K562 (cell line): ENCODE data around the gene CPSF2. TPM values are rescaled to one million over a fixed set of nuclear protein-coding genes. Genes with fewer than 3 reads are reported as not detected.

ENCODE experiments used
- ARID1B ChIP-seq: fragments of 450-650 bp; IDR thresholded peaks from 2 replicates; pipeline ENCODE4 v1.6.1; 2016; ENCODE audit warnings: antibody characterized with exemption, mild to moderate bottlenecking, inconsistent platforms
- DDX20 ChIP-seq: fragments of 450-650 bp; IDR thresholded peaks from 2 replicates; pipeline ENCODE4 v1.6.1; 2016; ENCODE audit warnings: missing genetic modification characterization, low read depth, mild to moderate bottlenecking, missing compliant biosample characterization, moderate library complexity
- DNMT1 ChIP-seq: fragments of 450-650 bp; IDR thresholded peaks from 2 replicates; pipeline ENCODE4 v1.6.1; 2016; ENCODE audit warnings: antibody characterized with exemption, mild to moderate bottlenecking
- DPF2 ChIP-seq: fragments of 450-650 bp; IDR thresholded peaks from 2 replicates; pipeline ENCODE4 v1.6.1; 2016
- FOSL1 ChIP-seq: fragments of 200-800 bp; sonication (Bioruptor generic); conservative IDR thresholded peaks from 2 replicates; pipeline ENCODE4 v1.6.1; 2016; ENCODE audit warnings: missing genetic modification characterization, missing compliant biosample characterization
- GTF2F1 ChIP-seq: IDR thresholded peaks from 2 replicates; pipeline ENCODE4 v1.6.1; 2011; ENCODE audit warnings: low read depth, low read length, improper control_type of control experiment
- KAT2B ChIP-seq: IDR thresholded peaks from one replicate; pipeline ENCODE4 v1.6.1; 2012; ENCODE audit warnings: low read depth, mild to moderate bottlenecking, control low read depth, inconsistent platforms, low read length, moderate library complexity
- NCOA4 ChIP-seq: fragments of 450-650 bp; IDR thresholded peaks from 2 replicates; pipeline ENCODE4 v1.6.1; 2018; ENCODE audit warnings: mild to moderate bottlenecking; ENCODE audit not compliant: partially characterized antibody
- NONO ChIP-seq, 2 experiments: fragments of 200-400 bp in 1 of 2; fragments of 450-650 bp in 1 of 2; formaldehyde crosslinking in 1 of 2; IDR thresholded peaks; 2 replicates each; pipeline ENCODE4 v1.6.1; 2017; ENCODE audit warnings: low read depth in 2 of 2, mild to moderate bottlenecking in 2 of 2, moderate library complexity in 2 of 2, low read length in 1 of 2
- ZNF311 ChIP-seq: fragments of 250-450 bp; sonication (Bioruptor Pico); IDR thresholded peaks from 2 replicates; pipeline ENCODE4 v1.4.0; 2020; ENCODE audit warnings: mild to moderate bottlenecking, moderate library complexity
- polyA plus RNA-seq, 8 experiments: library from polyadenylated mRNA; depleted of rRNA in 4 of 8; stranded (reverse) in 5 of 8; unstranded in 3 of 8; fragments of >200 nt; fragmentation: Nextera tagmentation in 2 of 8; fragmentation: Illumina TruSeq in 1 of 8; extraction: Ambion mirVana in 2 of 8; extraction: Trizol in 1 of 8; gene quantifications; 2 replicates each; pipeline versions ENCODE4 v1.2.1 to v1.2.3, GENCODE V29; 2011 to 2014; ENCODE audit warnings: inconsistent platforms in 1 of 8, missing spikeins in 1 of 8
- total RNA-seq, 7 experiments: library from RNA; depleted of rRNA in 6 of 7; stranded (reverse); fragments of >200 nt in 6 of 7; fragmentation: Illumina TruSeq in 2 of 7; extraction: Trizol in 2 of 7; gene quantifications; 2 replicates each; pipeline versions ENCODE4 v1.2.1 to v1.2.3, GENCODE V29; 2011 to 2021; ENCODE audit warnings: low replicate concordance in 1 of 7
- TF ChIP-seq, protein P1 (sequence below), 2 experiments: fragments of 450-650 bp; IDR thresholded peaks; 2 replicates each; pipeline ENCODE4 v1.6.1; 2018; ENCODE audit warnings: mild to moderate bottlenecking in 2 of 2, low read depth in 1 of 2; ENCODE audit not compliant: partially characterized antibody in 2 of 2
- TF ChIP-seq, protein P2 (sequence below): fragments of 250-450 bp; sonication (Bioruptor Pico); IDR thresholded peaks from 2 replicates; pipeline ENCODE4 v1.8.0; 2021; ENCODE audit warnings: mild to moderate bottlenecking, moderate library complexity
- TF ChIP-seq, protein P3 (sequence below): fragments of 450-650 bp; formaldehyde crosslinking; IDR thresholded peaks from 2 replicates; pipeline ENCODE4 v1.4.0; 2020; ENCODE audit warnings: mild to moderate bottlenecking, moderate library complexity
- TF ChIP-seq, protein P4 (sequence below): sonication (generic); formaldehyde crosslinking; IDR thresholded peaks from 2 replicates; pipeline ENCODE4 v1.8.0; 2022; ENCODE audit warnings: mild to moderate bottlenecking, missing genetic modification reagents

The CPSF2 gene
- total and polyA plus RNA-seq, 9 of the 15 experiments (the other 6 are each of a cell fraction or from before 2014, with no cell fraction given) = 20.8 to 71.3 (median 49.0) TPM

DNA sequence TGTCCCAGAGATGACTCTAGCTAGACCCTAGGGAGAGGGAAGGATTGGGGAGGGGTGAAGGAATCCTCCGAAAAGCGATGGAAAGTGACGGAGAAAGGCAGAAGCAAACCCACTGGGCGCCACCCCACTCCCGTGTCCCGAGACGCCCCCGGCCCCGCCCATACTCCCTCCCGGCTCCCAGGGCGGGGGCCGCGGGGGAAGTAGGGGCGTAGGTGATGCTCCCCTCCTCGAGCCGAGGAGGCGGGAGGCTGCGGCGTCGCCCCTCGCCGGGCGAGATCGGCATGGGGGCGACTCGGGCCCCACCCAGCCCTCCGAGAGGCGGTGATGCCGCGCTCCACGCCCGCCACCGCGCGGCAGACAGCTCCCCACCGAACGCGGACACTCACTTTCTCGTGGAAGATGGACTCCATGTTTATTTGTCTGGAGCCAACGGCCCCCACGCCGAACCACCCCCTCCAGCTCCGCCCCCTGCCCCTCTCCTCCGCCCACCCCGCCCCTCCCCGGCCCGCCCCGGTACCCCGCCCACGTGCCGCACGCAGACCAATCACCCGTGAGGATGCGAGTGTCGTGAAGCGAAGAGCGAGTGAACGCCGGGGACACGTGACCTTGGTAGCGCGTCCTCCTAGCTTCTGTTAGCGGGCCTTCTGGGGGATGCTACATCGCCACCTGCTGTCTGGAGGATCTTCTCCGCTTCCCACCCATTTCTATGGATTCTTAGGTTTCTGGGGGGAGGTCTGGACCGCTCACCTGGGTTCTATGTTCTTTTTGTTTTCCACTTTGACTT is 15.4 kb upstream of the CPSF2 start, which contains the start of gene ATXN3 (continued):
- TF ChIP-seq, protein P1, sequence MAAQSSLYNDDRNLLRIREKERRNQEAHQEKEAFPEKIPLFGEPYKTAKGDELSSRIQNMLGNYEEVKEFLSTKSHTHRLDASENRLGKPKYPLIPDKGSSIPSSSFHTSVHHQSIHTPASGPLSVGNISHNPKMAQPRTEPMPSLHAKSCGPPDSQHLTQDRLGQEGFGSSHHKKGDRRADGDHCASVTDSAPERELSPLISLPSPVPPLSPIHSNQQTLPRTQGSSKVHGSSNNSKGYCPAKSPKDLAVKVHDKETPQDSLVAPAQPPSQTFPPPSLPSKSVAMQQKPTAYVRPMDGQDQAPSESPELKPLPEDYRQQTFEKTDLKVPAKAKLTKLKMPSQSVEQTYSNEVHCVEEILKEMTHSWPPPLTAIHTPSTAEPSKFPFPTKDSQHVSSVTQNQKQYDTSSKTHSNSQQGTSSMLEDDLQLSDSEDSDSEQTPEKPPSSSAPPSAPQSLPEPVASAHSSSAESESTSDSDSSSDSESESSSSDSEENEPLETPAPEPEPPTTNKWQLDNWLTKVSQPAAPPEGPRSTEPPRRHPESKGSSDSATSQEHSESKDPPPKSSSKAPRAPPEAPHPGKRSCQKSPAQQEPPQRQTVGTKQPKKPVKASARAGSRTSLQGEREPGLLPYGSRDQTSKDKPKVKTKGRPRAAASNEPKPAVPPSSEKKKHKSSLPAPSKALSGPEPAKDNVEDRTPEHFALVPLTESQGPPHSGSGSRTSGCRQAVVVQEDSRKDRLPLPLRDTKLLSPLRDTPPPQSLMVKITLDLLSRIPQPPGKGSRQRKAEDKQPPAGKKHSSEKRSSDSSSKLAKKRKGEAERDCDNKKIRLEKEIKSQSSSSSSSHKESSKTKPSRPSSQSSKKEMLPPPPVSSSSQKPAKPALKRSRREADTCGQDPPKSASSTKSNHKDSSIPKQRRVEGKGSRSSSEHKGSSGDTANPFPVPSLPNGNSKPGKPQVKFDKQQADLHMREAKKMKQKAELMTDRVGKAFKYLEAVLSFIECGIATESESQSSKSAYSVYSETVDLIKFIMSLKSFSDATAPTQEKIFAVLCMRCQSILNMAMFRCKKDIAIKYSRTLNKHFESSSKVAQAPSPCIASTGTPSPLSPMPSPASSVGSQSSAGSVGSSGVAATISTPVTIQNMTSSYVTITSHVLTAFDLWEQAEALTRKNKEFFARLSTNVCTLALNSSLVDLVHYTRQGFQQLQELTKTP (IDR thresholded peaks at IDR 0.05; ENCODE audit: low read depth in 1 of 2, partially characterized antibody in 2 of 2) = no peak
- TF ChIP-seq NCOA4 (no peak), DPF2 (no peak), FOSL1 (tag) (no peak), NONO (IDR thresholded peaks at IDR 0.05; ENCODE audit: low read depth in 2 of 2, low read length in 1 of 2) (peak in 1 of 2 experiments; percentile 29; a peak in 1 of 4 replicates), DNMT1 (no peak), KAT2B (no peak), ZNF311 (no peak), DDX20 (tag) (no peak), GTF2F1 (no peak), ARID1B (no peak)
- TF ChIP-seq, protein P2, sequence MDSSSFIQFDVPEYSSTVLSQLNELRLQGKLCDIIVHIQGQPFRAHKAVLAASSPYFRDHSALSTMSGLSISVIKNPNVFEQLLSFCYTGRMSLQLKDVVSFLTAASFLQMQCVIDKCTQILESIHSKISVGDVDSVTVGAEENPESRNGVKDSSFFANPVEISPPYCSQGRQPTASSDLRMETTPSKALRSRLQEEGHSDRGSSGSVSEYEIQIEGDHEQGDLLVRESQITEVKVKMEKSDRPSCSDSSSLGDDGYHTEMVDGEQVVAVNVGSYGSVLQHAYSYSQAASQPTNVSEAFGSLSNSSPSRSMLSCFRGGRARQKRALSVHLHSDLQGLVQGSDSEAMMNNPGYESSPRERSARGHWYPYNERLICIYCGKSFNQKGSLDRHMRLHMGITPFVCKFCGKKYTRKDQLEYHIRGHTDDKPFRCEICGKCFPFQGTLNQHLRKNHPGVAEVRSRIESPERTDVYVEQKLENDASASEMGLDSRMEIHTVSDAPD (CRISPR knock-in tag) = no peak
- TF ChIP-seq, protein P3, sequence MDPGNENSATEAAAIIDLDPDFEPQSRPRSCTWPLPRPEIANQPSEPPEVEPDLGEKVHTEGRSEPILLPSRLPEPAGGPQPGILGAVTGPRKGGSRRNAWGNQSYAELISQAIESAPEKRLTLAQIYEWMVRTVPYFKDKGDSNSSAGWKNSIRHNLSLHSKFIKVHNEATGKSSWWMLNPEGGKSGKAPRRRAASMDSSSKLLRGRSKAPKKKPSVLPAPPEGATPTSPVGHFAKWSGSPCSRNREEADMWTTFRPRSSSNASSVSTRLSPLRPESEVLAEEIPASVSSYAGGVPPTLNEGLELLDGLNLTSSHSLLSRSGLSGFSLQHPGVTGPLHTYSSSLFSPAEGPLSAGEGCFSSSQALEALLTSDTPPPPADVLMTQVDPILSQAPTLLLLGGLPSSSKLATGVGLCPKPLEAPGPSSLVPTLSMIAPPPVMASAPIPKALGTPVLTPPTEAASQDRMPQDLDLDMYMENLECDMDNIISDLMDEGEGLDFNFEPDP (CRISPR knock-in tag) = no peak
- TF ChIP-seq, protein P4, sequence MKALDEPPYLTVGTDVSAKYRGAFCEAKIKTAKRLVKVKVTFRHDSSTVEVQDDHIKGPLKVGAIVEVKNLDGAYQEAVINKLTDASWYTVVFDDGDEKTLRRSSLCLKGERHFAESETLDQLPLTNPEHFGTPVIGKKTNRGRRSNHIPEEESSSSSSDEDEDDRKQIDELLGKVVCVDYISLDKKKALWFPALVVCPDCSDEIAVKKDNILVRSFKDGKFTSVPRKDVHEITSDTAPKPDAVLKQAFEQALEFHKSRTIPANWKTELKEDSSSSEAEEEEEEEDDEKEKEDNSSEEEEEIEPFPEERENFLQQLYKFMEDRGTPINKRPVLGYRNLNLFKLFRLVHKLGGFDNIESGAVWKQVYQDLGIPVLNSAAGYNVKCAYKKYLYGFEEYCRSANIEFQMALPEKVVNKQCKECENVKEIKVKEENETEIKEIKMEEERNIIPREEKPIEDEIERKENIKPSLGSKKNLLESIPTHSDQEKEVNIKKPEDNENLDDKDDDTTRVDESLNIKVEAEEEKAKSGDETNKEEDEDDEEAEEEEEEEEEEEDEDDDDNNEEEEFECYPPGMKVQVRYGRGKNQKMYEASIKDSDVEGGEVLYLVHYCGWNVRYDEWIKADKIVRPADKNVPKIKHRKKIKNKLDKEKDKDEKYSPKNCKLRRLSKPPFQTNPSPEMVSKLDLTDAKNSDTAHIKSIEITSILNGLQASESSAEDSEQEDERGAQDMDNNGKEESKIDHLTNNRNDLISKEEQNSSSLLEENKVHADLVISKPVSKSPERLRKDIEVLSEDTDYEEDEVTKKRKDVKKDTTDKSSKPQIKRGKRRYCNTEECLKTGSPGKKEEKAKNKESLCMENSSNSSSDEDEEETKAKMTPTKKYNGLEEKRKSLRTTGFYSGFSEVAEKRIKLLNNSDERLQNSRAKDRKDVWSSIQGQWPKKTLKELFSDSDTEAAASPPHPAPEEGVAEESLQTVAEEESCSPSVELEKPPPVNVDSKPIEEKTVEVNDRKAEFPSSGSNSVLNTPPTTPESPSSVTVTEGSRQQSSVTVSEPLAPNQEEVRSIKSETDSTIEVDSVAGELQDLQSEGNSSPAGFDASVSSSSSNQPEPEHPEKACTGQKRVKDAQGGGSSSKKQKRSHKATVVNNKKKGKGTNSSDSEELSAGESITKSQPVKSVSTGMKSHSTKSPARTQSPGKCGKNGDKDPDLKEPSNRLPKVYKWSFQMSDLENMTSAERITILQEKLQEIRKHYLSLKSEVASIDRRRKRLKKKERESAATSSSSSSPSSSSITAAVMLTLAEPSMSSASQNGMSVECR (CRISPR knock-in tag) = no peak
